OCI-LY3 (cell line): ENCODE measurements around the gene TTC28.
"Not testable (repeated sequence)": the region's sequence is repeated elsewhere in the genome, so short reads cannot be mapped to it uniquely, and the experiment has no call there.

Source experiments
- H2AFZ ChIP-seq: fragments of 200-600, 300-600 bp; shearing (Covaris generic); 2 replicates; pipeline ENCODE4 v1.6.0; 2014; ENCODE audit warnings: antibody characterized with exemption, low read depth, low read length
- H3K27ac ChIP-seq: fragments of 200-600, 300-600 bp; sonication (generic); 2 replicates; pipeline ENCODE4 v1.5.1; 2014; ENCODE audit warnings: mild to moderate bottlenecking, low read length, moderate library complexity, mixed read lengths
- H3K27me3 ChIP-seq: fragments of 200-600, 300-600 bp; sonication (generic); 2 replicates; pipeline ENCODE4 v1.6.1; 2014; ENCODE audit warnings: low read depth, low read length, mixed read lengths
- H3K36me3 ChIP-seq: fragments of 200-600, 300-600 bp; sonication (generic); replicated peaks from 2 replicates; pipeline ENCODE3; 2014; ENCODE audit warnings: low read depth, low read length, mixed read lengths
- H3K4me1 ChIP-seq: fragments of 300-600, 200-600 bp; sonication (generic); 2 replicates; pipeline ENCODE4 v1.6.1; 2014; ENCODE audit warnings: low read length, mixed read lengths
- H3K4me2 ChIP-seq: fragments of 200-600, 300-600 bp; sonication (generic); 2 replicates; pipeline ENCODE4 v1.6.1; 2014; ENCODE audit warnings: low read length, mixed read lengths
- H3K4me3 ChIP-seq: fragments of 300-600, 200-600 bp; sonication (generic); 2 replicates; pipeline ENCODE4 v1.5.1; 2014; ENCODE audit warnings: antibody characterized with exemption, mild to moderate bottlenecking, low read length, moderate library complexity
- H3K79me2 ChIP-seq: fragments of 300-600, 200-600 bp; shearing (Covaris generic); 2 replicates; pipeline ENCODE4 v1.6.1; 2014; ENCODE audit warnings: mild to moderate bottlenecking, low read length, mixed read lengths
- H3K9ac ChIP-seq: fragments of 300-600, 200-600 bp; shearing (Covaris generic); 2 replicates; pipeline ENCODE4 v1.6.0; 2014; ENCODE audit warnings: mild to moderate bottlenecking, low read length, moderate library complexity
- H3K9me3 ChIP-seq: fragments of 200-600, 300-600 bp; shearing (Covaris generic); 2 replicates; pipeline ENCODE4 v1.6.1; 2014; ENCODE audit warnings: low read length, mixed read lengths; ENCODE audit not compliant: insufficient read depth
- H4K20me1 ChIP-seq: fragments of 200-600, 300-600 bp; sonication (generic); 2 replicates; pipeline ENCODE4 v1.6.1; 2016; ENCODE audit warnings: low read length, mixed read lengths; ENCODE audit not compliant: insufficient read depth
- CTCF ChIP-seq: fragments of 200-600, 300-600 bp; sonication (generic); IDR thresholded peaks from 2 replicates; pipeline ENCODE4 v1.5.1; 2014; ENCODE audit warnings: antibody characterized with exemption, low read length, low read depth
- EZH2phosphoT487 ChIP-seq: fragments of 200-600 bp; shearing (Covaris generic); IDR thresholded peaks from 2 replicates; pipeline ENCODE4 v1.6.1; 2018; ENCODE audit warnings: antibody characterized with exemption, mixed run types, low read depth

TTC28 gene

GRCh38 chr22:28464127-28464526, 215.5 kb downstream of the TTC28 start:
- no peak overlapping the region for H3K4me3 ChIP-seq
- H3K27me3 ChIP-seq: no peaks in the 10 kb centered on the region
- H3K9me3 ChIP-seq: no peaks in the 10 kb centered on the region
- no peak overlapping the region for H3K4me2 ChIP-seq
- H3K9ac ChIP-seq: no peak overlapping the region
- no peak overlapping the region for H2AFZ ChIP-seq
- no peaks in the 10 kb centered on the region for H3K36me3 ChIP-seq
- no peak for TF ChIP-seq CTCF
- TF ChIP-seq EZH2phosphoT487: no peak
- H3K27ac ChIP-seq: no peak overlapping the region
- H3K79me2 ChIP-seq: no peaks in the 10 kb centered on the region
- no peaks in the 10 kb centered on the region for H4K20me1 ChIP-seq
- no peaks in the 10 kb centered on the region for H3K4me1 ChIP-seq

- not testable (repeated sequence) for H3K27me3 ChIP-seq, H4K20me1 ChIP-seq, H3K36me3 ChIP-seq, H3K9me3 ChIP-seq, H2AFZ ChIP-seq, H3K79me2 ChIP-seq, H3K4me1 ChIP-seq, H3K4me3 ChIP-seq, H3K27ac ChIP-seq, H3K9ac ChIP-seq, H3K4me2 ChIP-seq
Measured at GRCh38 chr22:28463408-28463807, 216.2 kb downstream of the TTC28 start.

GRCh38 chr22:28462901-28463300, 216.7 kb downstream of the TTC28 start:
- Histone ChIP-seq H3K4me1 (no peaks in the 10 kb centered on the region), H3K4me3 (no peak overlapping the region), H3K4me2 (no peak overlapping the region), H3K9me3 (no peaks in the 10 kb centered on the region), H3K79me2 (no peaks in the 10 kb centered on the region), H3K9ac (no peak overlapping the region), H2AFZ (no peak overlapping the region), H3K27ac (no peak overlapping the region), H3K36me3 (no peaks in the 10 kb centered on the region), H4K20me1 (no peaks in the 10 kb centered on the region), H3K27me3 (no peaks in the 10 kb centered on the region)
- TF ChIP-seq EZH2phosphoT487 (no peak), CTCF (no peak)

GRCh38 chr22:28462041-28462440, 217.6 kb downstream of the TTC28 start:
- Histone ChIP-seq H3K27me3 (no peaks in the 10 kb centered on the region), H3K9ac (no peak overlapping the region), H3K36me3 (no peaks in the 10 kb centered on the region), H4K20me1 (no peaks in the 10 kb centered on the region), H3K4me3 (no peak overlapping the region), H3K4me1 (no peaks in the 10 kb centered on the region), H3K79me2 (no peaks in the 10 kb centered on the region), H3K4me2 (no peak overlapping the region), H3K27ac (no peak overlapping the region), H3K9me3 (no peaks in the 10 kb centered on the region), H2AFZ (no peak overlapping the region)
- TF ChIP-seq EZH2phosphoT487: no peak
- TF ChIP-seq CTCF: no peak

- no peaks in the 10 kb centered on the region for H3K27me3 ChIP-seq
- no peak overlapping the region for H3K9ac ChIP-seq
- H2AFZ ChIP-seq: no peak overlapping the region
- no peaks in the 10 kb centered on the region for H3K4me1 ChIP-seq
- H3K27ac ChIP-seq: no peak overlapping the region
- H4K20me1 ChIP-seq: no peaks in the 10 kb centered on the region
- no peaks in the 10 kb centered on the region for H3K9me3 ChIP-seq
- H3K4me3 ChIP-seq: no peak overlapping the region
- peaks cover 3% of the 10 kb centered on the region for H3K36me3 ChIP-seq
- H3K4me2 ChIP-seq: no peak overlapping the region
- TF ChIP-seq CTCF (no peak), EZH2phosphoT487 (no peak)
- H3K79me2 ChIP-seq: no peaks in the 10 kb centered on the region
Measured at GRCh38 chr22:28454431-28455064, 225.1 kb downstream of the TTC28 start.
